ENCODE measurements around the gene GFRA4.

GRCh38 chr20:3647473-3647872 lies 15.7 kb downstream of the GFRA4 start:
- no peak for TF ChIP-seq CTCF (IDR thresholded peaks at IDR 0.05; ENCODE audit: poor library complexity)
- TF ChIP-seq EZH2phosphoT487 (IDR thresholded peaks at IDR 0.05; ENCODE audit: low read depth, severe bottlenecking, unreplicated experiment) = no peak
- TF ChIP-seq EZH2 (IDR thresholded peaks at IDR 0.05; ENCODE audit: borderline replicate concordance) = no peak
